NT2/D1 (cell line): Measurements from ENCODE around the gene GNAI1.

Experiments used
- YY1 ChIP-seq: IDR thresholded peaks from 2 replicates; pipeline ENCODE4 v1.6.1; 2011; ENCODE audit not compliant: insufficient read length, insufficient read depth
- ZNF274 ChIP-seq: IDR thresholded peaks from 2 replicates; pipeline ENCODE4 v1.6.1; 2011; ENCODE audit warnings: mild to moderate bottlenecking, low read depth, low read length

DNA sequence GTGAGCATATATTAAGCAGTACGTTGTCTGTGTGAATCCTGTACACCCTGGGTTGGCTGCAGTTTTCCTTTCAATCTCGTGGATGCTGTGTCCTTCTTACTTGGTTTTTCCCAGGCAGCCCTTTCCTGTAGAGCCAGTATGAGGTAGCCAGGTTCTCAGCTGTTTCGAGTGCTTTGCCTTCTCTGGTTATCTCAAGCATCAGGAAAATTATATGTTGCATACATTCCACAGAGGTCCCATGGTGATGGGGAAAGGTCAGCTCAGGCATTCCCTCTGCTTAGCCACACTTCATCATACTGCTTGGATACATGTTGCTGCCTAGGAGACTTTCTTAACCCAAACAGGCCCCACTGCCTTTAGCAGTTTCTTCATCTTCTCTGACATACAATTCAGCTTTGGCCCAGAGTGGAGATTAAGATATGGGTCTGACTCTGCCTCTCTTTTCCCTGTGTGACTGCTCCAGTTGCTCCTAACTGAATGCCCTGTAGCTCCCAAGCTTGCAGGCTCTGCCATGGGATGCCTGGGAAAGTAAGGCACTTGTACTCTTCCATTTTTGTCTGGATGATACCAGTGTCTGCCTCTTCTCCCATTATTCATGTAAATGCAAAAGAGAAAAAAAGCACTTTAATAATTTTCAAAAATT, 11.3 kb downstream of the GNAI1 start:
- no peak for TF ChIP-seq YY1
- TF ChIP-seq ZNF274: no peak
